Non-pigmented ciliary epithelial cell (primary cell): ENCODE measurements around the gene CTU2.

Experiments
- DNase-seq: peaks from one replicate; pipeline ENCODE4 v3.0.0-alpha.2; 2010; ENCODE audit warnings: low read depth

Gene CTU2

DNA sequence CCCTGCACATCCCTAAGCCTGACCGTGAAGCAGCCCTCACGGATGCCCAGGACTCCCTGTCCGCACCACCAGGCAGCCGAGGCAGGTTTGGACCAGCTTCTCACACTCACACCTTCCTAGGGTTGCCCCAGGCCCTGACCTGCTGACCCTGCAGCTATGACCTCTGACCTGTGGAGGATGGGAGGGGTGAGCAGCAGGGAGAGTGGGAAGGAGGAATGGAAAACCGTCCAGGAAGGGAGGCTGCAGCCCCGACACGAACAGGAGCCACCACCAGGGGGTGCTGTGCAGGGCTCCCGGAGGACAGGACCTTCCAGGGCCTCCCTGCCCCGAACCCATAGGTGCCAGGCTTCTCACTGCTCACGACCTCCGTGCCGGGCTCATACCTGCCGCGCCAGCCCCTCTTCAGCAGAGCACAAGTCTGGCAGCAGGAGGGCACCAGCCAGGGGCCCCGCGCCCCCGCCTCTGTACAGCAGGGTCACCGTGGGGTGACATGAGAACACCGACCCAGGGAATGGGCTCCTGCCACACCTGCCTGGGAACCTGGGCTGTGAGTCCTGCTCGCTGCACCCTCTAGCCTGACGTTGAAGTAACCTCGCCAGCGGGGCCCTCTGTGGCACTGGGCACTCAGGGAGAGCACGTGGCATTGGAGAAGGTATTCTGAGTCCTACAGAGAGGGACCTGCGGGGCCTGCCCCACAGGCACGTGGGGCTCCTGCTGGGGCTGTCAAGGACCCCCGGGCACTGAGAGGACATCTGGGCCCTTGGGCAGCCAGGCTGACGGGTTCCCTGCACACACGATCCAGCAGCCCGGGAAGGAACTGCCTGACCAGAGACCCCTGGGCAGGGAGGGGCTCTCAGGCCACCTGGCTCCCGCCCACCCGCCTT, 37.6 kb downstream of the CTU2 start:
- DNase-seq: no peak

DNA sequence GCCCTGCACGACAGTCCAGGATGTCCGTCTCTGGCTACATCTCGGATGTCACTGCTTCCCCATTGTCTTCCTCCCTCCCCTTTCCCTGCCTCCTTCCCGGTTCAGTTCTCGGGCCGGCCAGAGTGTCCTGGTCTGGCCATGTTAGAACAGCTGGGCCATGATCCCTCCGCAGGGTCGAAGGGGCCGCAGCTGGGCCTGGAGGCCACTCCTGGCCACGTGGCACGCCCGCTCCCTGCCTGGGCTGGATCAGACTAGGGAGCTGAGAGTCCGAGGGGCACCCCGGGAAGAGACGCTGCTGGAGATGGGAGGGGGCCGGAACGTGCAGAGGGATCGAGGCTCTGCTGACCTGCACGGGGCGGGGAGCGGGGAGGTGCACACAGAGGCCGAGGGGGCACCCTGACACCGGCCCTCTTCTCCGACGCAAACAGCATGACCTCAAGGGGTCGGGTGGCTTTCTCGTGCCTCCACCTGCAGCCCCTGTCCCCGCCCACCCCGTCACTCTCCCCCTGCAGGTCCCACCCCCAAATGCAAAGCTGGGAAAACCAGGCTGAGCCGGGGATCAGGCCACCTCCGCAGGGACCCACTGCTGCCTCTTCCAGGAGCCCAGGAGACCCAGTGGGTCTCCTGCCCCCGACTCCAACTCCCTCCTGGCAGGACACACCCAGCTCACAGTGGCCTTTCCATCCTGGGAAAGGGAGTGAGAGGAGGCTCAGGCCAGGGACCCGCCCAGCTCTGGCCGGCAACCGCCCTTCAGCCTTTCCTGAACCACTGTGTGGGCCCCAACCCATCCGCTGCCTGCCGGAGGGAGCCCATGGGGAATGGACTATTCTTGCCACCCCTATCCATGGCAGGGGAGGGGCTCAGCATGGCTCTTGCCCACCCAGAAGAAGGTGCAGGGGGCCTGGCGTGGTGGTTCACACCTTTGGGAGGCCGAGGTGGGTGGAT, 38.5 kb downstream of the CTU2 start:
- no peak for DNase-seq

DNA sequence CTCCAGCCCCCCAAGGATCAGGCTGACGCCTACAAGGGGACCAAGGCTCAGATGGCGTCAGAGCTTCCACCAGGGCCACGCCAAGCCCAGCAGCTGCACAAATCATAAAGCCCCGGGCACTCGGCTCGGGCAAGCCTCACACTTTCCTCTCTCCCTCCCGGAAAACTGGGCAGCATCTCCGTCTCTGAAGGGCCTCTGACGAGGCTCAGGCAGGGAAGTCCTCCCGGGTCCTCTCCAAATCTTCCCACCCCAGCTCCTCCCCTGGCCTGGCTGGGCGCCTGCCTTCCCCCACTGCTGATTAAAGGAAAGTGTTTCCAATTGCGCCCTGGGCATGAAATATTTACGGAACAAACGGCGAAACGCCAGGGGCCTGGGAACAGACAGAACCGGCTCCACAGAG, 40.2 kb downstream of the CTU2 start:
- DNase-seq: no peak

DNA sequence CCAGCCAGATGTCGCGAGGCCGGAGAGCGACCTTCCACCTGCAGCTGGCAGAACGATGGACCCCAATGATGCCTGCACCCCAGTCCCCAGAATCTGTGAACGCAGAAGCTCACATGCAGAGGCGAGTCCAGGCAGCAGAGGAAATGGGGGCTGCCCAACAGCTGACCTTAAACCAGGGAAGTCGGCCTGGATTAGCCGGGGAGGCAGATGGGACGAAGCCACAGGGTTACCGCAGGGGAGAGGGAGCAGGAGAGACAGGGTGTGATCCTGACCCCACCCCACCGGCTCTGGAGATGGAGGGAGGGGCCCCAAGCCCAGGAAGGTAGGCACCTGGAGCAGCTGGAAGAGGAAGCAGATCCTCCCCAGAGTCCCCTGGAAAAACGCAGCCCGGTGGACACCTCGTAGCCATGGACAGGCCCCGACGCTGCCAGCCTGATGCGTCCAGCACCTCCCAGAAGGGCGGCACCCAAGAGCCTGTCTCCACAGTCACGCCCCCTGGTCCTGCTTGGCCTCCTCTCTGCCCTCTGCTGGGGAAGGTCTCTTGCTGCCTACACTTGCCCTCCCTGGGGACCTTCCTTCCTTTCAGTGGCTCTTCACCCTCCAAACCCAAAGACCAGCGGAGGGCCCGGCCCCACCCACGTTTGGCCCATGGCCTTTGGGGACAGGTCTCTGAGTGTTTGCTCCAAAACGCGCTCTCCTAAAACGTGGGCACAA, 41.4 kb downstream of the CTU2 start:
- DNase-seq: no peak

DNA sequence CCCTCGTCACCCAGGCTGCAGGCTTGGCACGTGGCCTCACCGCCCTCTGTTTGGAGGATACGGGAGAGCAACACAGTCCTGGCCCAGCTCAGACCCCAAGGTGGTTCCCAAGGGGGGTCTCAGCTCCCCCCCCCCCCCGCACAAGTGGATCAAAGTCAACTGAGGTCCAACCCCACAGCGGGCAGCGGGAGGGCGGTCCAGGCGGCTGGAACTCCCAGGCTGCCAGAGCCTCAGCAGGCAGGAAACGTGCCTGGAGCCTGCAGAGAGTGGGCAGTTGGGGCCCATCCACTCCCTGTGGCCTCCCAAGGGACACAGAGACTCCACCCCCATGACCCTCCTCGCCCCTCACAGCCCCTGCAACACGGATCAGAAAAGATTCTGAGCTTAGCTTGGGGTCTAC, 42.1 kb downstream of the CTU2 start:
- DNase-seq: no peak

DNA sequence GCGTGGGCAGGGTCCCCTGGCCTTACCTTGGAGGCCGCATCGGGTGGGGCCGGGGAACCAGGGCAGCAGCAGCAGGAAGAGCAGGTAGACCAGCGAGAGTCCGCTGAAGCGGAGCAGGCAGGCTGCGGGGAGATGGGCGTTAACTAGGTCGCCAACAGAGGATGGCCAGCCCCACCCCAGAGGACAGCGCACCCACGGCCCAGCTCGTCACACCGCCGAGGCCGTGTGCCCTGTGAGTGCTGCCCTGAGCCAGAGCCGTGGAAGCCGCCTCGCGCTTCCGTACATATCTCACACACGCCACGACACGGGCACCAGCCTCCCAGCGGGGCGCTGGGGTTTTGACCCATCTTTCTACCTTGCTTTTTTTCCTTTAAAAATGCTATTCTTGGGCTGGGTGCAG, 43.1 kb downstream of the CTU2 start:
- no peak for DNase-seq

DNA sequence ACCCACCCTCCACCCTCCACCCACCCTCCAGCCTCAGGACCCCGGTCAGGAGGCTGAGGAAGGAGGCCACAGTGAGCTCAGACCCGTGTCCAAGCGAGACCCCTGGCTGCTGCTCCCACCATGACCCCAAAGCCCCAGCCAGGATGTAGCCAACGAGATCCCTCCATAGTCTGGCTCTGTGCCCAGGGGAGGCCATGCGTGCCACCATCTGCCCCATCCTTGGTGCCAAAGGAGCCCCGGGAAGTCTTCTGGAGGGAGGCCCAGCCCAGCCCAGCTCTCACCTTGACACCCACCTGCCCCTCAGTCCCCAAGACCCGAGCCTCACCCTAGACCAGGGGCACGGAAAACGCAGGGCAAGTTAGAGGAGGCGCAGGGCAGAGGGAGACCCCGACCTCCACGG, 44.6 kb downstream of the CTU2 start:
- no peak for DNase-seq

DNA sequence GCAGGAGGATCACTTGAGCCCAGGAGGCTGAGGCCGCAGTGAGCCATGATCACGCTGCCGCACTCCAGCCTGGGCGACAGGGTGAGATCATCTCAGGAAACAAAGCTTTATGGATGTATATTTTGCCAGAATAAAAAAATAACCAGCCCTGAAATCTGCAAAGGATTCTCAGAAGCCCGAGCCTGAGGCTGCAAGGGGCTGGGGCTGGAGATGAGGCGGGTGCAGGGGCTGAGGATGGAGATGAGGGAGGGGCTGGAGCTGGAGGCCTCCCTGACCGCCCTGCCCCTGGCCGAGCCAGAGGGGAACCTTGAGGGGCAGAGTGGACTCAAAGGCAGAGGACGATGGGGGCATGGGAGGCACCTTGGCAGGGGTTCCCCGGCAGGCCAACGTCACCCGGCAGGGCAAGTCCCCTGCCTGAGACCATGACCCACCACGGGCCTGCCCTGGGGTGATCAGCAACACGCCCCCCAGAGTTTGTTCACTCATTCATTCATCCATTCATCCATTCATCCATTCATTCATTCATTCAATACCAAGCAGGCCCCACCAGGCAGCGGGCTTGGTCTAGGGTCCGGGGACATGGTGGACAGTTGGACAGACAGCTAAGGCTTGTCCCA, 46.2 kb downstream of the CTU2 start:
- DNase-seq: no peak

DNA sequence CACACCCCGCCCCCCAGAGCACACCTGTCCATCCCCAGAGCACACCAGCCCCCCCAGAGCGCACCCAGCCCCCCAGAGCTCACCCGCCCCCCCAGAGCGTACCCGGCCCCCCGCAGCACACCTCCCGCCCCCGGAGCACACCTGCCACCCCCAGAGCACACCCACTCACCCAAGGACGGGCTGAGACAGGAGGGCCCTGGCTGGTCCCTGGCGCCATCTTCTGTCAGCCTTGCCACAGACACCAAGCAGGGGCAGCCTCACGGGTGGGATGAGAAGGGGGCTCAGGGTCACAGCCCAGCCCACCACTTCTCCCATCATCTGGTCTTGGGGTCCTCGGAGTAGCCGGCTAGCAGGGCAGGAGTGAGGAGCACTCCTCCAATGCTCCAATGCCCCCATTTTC, 46.9 kb downstream of the CTU2 start:
- DNase-seq: no peak

DNA sequence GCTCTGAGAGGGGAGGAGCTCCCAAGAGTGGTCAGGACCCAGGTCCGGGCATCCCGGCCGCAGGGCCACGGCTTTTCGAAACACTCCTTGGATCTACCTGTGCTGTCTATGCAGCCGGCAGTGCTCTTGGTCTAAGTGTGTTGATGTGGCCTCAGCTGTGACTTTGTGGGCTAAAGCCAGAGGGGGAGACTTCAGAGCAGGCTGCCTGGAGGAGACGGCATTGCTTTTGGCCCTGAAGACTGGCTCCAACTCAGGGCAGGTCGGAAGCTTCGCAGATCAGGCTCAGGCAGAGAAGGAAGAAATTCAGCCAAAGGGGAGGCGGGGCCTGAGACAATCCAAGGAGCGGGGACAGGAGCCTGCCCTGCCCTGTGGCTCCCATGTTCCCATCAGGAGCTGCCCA, 47.3 kb downstream of the CTU2 start:
- no peak for DNase-seq

DNA sequence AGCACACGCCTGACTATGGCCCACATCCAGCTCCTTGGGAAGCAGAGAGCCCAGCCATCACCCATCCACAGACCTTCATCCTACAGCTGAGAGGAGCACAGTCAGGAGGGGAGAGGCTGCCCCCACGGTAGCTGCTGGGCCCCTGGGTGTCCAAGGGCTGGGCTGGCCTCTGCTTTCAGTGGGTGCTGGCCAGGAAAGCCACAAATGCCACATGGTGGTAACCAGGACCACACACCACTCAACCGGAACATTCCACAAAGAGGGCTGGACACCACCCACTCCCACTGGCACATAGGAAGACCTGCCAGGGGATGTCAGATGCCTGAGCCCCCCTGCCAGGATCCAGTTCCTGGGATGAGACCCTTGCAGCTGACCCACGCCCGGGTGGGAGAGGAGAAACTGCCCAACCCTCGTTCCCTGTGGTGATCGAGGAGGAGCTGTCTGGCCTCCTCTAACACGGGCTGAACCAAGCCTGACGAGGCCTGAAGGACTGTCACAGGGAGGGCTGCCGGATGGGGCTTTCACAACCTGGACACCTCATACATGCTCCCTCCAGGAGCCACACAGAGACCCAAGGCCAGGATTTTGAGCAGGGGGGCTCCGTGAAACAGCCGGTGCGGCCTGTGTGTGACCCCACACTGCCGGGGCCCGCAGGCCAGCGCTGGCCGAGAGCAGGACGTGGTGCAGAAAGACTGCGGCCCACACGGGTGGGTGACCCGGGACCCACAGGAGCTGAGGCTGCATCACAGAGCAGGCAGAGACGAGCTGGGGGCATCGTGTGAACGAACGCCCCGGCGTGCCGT, 48.0 kb downstream of the CTU2 start:
- DNase-seq: no peak

DNA sequence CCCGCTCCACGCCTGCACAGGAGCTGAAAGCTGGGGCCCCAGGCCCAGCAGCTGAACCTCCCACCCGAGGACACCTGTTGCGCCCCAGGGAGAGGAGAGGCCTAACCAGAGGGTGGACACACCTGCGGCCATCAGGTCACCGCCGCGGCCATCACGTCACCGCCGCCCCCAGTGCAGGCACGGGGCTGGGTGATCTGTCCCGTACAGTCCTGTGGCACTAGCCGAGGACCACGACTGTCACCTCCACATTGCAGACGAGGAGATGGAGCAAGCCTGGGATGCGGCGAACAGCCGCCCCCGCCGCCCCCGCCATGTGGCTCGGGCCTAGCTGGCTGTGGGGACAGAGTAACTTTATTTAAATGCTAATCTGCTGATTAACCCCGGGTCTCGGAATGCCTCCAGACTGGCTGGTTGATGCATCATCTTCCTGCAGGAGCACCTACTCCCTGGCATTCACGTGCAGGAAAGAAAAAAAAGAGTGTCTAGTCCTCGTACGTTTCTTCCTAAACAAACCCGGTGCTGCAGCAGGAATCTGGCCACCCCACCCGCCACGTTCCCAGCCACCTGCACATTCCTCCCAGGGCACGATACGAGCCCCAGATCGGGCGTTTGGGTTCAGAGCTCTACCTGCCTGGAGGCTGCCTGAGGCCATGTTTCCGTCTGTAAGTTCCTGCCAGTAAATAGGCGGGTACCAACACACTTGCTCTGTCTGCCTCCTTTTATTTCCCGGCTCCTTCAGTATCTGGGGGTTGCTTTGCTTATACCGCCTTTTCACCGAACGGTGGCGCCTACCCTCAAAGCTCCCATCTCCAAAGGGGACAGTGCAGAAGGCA, 48.8 kb downstream of the CTU2 start:
- no peak for DNase-seq

DNA sequence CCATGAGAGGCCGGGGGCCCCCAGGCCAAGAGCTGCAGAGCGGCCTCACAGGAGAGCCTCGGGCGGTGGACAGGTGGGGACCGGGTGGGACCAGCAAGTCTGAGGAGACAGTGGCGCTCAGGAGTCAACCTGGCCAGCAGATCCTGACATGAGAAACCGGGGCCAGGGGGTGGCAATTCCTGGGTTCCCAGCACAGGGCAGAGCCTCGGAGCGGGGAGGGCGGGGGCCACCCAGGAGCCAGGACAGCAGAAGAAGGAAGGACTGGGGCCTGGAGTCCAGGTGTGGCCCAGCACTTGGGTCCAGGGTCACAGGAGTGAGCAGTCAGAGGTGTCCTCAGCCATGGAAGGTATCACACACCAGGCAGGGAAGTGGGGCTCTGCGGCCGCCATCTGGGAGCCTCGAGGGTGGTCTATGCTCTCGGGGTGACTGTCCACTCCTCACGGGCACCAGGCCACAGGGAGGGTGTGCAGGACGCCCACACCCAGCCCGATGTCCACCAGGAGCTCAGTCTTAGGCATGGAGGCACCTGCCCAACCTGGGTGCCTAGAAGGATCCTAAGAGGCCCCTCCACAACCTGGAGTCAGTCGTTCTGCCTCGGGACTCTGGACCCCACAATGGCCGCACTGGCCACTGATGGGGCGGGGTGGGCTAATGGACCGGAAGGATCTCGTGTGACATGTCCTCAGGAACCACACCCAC, 49.6 kb downstream of the CTU2 start:
- DNase-seq: no peak

DNA sequence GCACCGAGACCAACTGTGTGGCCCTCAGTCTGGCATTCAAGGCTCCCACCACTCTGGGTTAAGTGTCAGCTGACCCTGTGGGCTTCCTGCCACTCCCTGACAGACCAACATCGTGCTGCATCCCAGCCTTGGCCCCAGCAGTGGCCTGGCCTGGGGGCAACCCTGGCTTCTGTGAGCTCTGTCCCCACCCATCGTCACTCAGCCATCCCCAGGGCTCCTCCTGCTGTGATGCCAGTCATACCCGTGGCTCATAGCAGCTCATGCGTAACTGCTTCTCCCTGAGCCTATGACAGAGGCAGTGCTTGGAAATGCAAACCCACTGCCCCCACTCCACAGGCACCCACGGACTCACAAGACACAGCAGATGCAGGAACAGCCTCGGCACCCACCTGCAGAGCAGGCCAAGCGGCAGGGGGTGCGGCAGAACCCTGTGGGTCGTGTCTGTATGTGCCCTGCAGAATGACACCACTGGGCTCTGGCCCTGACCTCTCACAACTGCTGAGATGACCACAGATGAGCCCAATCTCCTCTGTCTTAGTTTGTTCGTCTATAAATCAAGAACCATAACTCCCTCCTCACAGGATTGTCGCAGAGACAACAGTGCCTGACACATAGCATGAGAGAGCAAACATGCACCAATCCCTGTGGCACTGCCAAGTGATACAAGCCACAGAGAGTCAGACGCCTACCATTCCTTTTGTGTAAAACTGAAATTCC, 52.1 kb downstream of the CTU2 start:
- no peak for DNase-seq

DNA sequence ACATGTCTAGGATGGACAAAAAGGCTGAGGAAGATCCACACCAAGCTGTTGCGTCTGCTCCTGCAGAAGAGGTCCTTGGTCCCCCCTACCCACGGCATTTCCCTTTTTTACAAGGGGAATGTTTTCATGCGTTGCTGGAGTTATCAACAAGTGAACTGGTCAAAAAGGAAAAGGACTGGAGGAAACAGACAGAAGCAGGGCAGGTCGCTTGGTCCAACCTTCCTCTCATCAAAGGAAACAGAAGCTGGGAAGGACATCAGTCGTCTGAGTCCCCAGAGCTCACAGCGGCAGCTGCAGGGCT, 52.6 kb downstream of the CTU2 start:
- no peak for DNase-seq

DNA sequence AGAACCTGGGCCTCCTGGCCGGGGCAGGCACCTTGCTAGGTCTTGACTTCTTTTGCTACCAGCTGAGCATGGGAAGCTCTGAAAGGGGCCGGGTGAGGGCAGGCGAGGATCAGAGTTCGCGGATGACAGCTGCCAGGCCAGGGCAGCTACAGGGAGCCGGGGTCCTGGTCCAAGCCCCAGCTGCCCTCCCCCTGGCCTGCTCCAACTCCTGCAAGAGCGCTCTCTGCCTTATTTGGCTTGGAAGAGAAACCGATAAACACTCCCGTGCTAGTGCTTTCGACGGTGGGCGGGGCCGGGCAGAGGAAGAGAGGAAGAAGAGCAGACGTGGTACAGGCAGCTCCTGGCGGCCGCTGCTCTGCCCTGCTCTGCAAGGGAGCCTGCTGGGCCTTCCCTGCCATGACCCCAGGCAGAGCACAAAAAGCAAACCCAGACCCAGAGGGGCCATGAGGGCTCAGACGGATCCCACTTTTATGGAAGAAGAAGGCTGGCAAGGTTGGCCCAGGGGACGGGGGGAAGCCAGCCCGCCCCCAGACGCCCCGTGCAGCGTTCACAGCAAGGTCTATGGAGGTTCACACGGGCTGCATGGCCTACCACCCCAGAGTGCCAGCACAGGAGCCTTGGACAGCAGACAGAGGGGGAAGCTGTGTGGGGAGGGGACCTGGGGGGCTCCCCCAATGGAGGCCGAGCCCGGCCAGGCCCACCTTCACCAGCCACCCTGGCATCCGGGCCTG, 53.1 kb downstream of the CTU2 start:
- DNase-seq: no peak

DNA sequence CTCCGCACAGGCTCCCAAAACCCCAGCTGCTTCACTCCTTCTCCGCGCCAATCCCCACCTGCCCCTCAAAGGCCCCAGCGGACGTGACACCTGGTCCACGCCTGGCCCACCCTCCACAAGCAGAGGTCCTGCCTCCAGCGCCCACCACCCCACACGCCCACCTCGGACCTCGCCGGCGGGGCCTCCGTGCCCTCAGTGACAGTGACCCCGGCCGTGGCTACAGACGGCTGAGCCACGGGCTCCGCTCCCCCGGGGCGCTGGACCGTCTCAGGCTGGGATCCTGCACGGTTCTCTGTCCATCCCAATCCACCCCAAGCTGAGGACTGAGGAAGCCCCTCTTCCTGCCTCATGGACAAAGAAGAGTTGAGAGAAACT, 53.7 kb downstream of the CTU2 start:
- no peak for DNase-seq

DNA sequence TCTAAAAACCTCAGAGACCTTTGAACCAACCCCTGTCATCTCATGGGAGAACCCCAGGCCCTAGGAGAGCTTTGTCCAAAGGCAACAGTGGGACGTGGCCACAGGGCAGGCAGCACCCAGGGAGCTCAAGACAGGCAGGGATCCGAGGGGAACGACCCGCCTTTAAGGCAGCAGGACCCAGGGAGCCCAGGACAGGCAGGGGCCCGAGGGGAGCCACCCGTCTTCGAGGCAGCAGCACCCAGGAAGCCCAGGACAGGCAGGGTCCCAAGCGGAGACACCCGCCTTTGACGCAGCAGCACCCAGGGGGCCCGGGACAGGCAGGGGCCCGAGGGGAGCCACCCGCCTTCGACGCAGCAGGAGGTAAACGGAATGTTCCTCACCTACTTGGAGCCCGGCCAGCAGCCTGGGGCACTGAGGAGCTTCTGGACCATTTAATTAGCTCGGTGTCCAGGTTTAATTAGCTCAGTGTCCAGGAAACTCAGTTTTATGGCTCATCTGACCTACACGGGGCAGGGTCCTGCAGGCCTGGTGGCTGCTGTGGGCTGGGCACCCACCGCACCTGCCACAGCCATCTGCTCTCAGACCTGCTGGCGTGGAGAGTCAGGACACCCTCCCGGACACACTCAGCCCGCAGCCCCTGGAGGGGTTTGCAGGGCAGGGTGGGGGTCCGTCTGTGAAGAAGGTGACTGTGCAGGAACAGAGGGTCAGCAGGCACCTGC, 54.3 kb downstream of the CTU2 start:
- DNase-seq: no peak
